Endothelial cell of umbilical vein (primary cell): ENCODE measurements around the gene PDCD2. TPM values are rescaled to one million over a fixed set of nuclear protein-coding genes. Genes with fewer than 3 reads are reported as not detected.

Experiments used
- BruUV-seq: library from RNA; stranded (reverse); fragments of 400-500 nt; replicated peaks from 2 replicates; lab custom pipeline; 2021; lab: Mats Ljungman, UMichigan
- CTCF ChIA-PET: fragments of 300-600, 350-600 bp; sonication (Branson Sonifier 250); formaldehyde crosslinking; loops from one replicate; lab custom pipeline; 2021; ENCODE audit warnings: antibody characterized with exemption, inconsistent platforms; lab: Charles Lee
- POLR2A ChIA-PET: fragments of 300-600, 350-600 bp; sonication (Branson Sonifier 250); formaldehyde crosslinking; loops from one replicate; lab custom pipeline; 2021; ENCODE audit warnings: antibody characterized with exemption, inconsistent platforms; lab: Charles Lee
- DNase-seq: peaks from one replicate; pipeline ENCODE4 v3.0.0-alpha.2; 2011; ENCODE audit warnings: low read depth, low spot score
- FAIRE-seq: peaks from 2 replicates; lab custom pipeline; 2011; peaks lifted over from hg19 to GRCh38; lab: Jason Lieb, UNC
- H2AFZ ChIP-seq: 2 replicates; pipeline ENCODE4 v1.6.0; 2012; ENCODE audit warnings: low read depth, low read length, control low read depth, inconsistent platforms
- H3K27ac ChIP-seq: 2 replicates; pipeline ENCODE4 v1.5.1; 2011; ENCODE audit warnings: low read depth, mild to moderate bottlenecking, control low read depth, low read length, moderate library complexity; ENCODE audit not compliant: insufficient read depth
- H3K27me3 ChIP-seq, 2 experiments: 2 replicates each; pipeline versions ENCODE4 v1.6.0 to v1.6.1; 2011; ENCODE audit warnings: low read length in 2 of 2, mixed read lengths in 1 of 2; ENCODE audit not compliant: control insufficient read depth in 2 of 2, insufficient read depth in 2 of 2
- H3K36me3 ChIP-seq, 2 experiments: 2 replicates in 1 of 2; 3 replicates in 1 of 2; pipeline ENCODE4 v1.5.1; 2011; ENCODE audit warnings: low read length in 2 of 2, mild to moderate bottlenecking in 1 of 2, moderate library complexity in 1 of 2; ENCODE audit not compliant: control insufficient read depth in 2 of 2, insufficient read depth in 2 of 2; ENCODE audit errors: extremely low read depth in 1 of 2
- H3K4me1 ChIP-seq: 3 replicates; pipeline ENCODE4 v1.5.1; 2011; ENCODE audit warnings: mild to moderate bottlenecking, low read length; ENCODE audit not compliant: control insufficient read depth, insufficient read depth; ENCODE audit errors: extremely low read depth
- H3K4me2 ChIP-seq: 2 replicates; pipeline ENCODE4 v1.6.1; 2011; ENCODE audit warnings: low read length, control low read depth, mixed read lengths; ENCODE audit not compliant: insufficient read depth
- H3K4me3 ChIP-seq, 3 experiments: fragments of 200-600 bp in 1 of 3; sonication (generic), shearing (Covaris generic) in 1 of 3; replicated peaks in 1 of 3; 2 replicates each; pipeline ENCODE4 v1.5.1; 2011 to 2016; ENCODE audit warnings: control low read depth in 3 of 3, low read length in 3 of 3, mild to moderate bottlenecking in 2 of 3, inconsistent platforms in 1 of 3, low read depth in 1 of 3, moderate library complexity in 1 of 3; ENCODE audit not compliant: insufficient read depth in 1 of 3
- H3K79me2 ChIP-seq: 2 replicates; pipeline ENCODE4 v1.6.0; 2012; ENCODE audit warnings: low read length, inconsistent platforms; ENCODE audit not compliant: control insufficient read depth, insufficient read depth
- H3K9ac ChIP-seq: replicated peaks from 2 replicates; pipeline ENCODE3; 2011; ENCODE audit warnings: low read length, control low read depth; ENCODE audit not compliant: insufficient read depth; ENCODE audit errors: extremely low read depth
- H3K9me1 ChIP-seq: replicated peaks from 3 replicates; pipeline ENCODE4 v1.6.0; 2011; ENCODE audit warnings: mild to moderate bottlenecking, low read length; ENCODE audit not compliant: control insufficient read depth, insufficient read depth; ENCODE audit errors: extremely low read depth
- H3K9me3 ChIP-seq: replicated peaks from 2 replicates; pipeline ENCODE4 v1.5.1; 2012; ENCODE audit warnings: low read length, inconsistent platforms; ENCODE audit not compliant: control insufficient read depth, insufficient read depth
- H4K20me1 ChIP-seq: replicated peaks from 2 replicates; pipeline ENCODE3; 2011; ENCODE audit warnings: mild to moderate bottlenecking, low read length; ENCODE audit not compliant: control insufficient read depth, insufficient read depth; ENCODE audit errors: extremely low read depth
- CTCF ChIP-seq, 2 donors: IDR thresholded peaks; 1 replicate in 1 of 2; 2 replicates in 1 of 2; pipeline ENCODE4 v1.5.1; 2011; ENCODE audit warnings: low read length in 2 of 2, mild to moderate bottlenecking in 2 of 2, moderate library complexity in 2 of 2, control low read depth in 1 of 2, inconsistent platforms in 1 of 2, low read depth in 1 of 2; ENCODE audit not compliant: insufficient read depth in 1 of 2; ENCODE audit errors: extremely low read depth in 1 of 2
- EZH2 ChIP-seq: IDR thresholded peaks from 2 replicates; pipeline ENCODE4 v1.6.1; 2012; ENCODE audit warnings: borderline replicate concordance, low read depth, mild to moderate bottlenecking, moderate library complexity, low read length, inconsistent platforms; ENCODE audit not compliant: severe bottlenecking
- FOS ChIP-seq: IDR thresholded peaks from 2 replicates; pipeline ENCODE4 v1.6.1; 2011; ENCODE audit warnings: mild to moderate bottlenecking, low read length, moderate library complexity, borderline replicate concordance; ENCODE audit not compliant: insufficient read depth
- GATA2 ChIP-seq: IDR thresholded peaks from 2 replicates; pipeline ENCODE4 v1.7.0; 2011; ENCODE audit warnings: low read depth, mild to moderate bottlenecking, moderate library complexity, mixed read lengths, low read length; ENCODE audit not compliant: insufficient read length, insufficient read depth
- JUN ChIP-seq: IDR thresholded peaks from 2 replicates; pipeline ENCODE4 v1.6.1; 2011; ENCODE audit warnings: borderline replicate concordance, low read depth; ENCODE audit not compliant: insufficient read length, insufficient read depth
- MAX ChIP-seq: IDR thresholded peaks from 2 replicates; pipeline ENCODE4 v1.6.1; 2011; ENCODE audit not compliant: insufficient read depth, insufficient read length
- MYC ChIP-seq: IDR thresholded peaks from one replicate; pipeline ENCODE4 v1.6.1; 2011; ENCODE audit warnings: mild to moderate bottlenecking, low read depth, low read length
- POLR2A ChIP-seq: IDR thresholded peaks from 2 replicates; pipeline ENCODE4 v1.6.1; 2012; ENCODE audit warnings: low read depth, mild to moderate bottlenecking, control low read depth, low read length
- POLR2AphosphoS5 ChIP-seq: IDR thresholded peaks from 2 replicates; pipeline ENCODE4 v1.6.1; 2012; ENCODE audit warnings: low read depth, mild to moderate bottlenecking, control low read depth, low read length, moderate library complexity; ENCODE audit not compliant: insufficient read depth
- dilution Hi-C: fragments of 300-500 bp; cut with MboI; formaldehyde crosslinking; loops from one replicate; pipeline ENCODE4 v1.15.0; 2019; ENCODE audit warnings: low sequenced_read_pairs; ENCODE audit not compliant: extremely low pct_ligation_motif_present
- intact Hi-C: fragments of 100-400 bp; cut with micrococcal nuclease; formaldehyde crosslinking; loops from one replicate; pipeline ENCODE4 v1.10.0; 2022
- polyA plus RNA-seq, 4 experiments: library from polyadenylated mRNA; depleted of rRNA in 3 of 4; stranded (reverse) in 3 of 4; unstranded in 1 of 4; fragments of >200 nt; gene quantifications; 2 replicates each; pipeline versions ENCODE4 v1.2.1 to v1.2.3, GENCODE V29; 2011 to 2012; ENCODE audit warnings: missing spikeins in 1 of 4
- total RNA-seq: library from RNA; stranded (reverse); gene quantifications from 2 replicates; pipeline ENCODE4 v1.2.3, GENCODE V29; 2021

The PDCD2 gene
- total and polyA plus RNA-seq, 2 donors (not counting 3 experiments of a cell fraction or from before 2014, with no cell fraction given), result 53.9 to 67.8 TPM

- no peaks in the 10 kb centered on the region for H3K27me3 ChIP-seq
- BruUV-seq, result no TSS peak
- no peak overlapping the region for H2AFZ ChIP-seq
- FAIRE-seq (no peak), DNase-seq (no peak)
- no peak overlapping the region for H3K27ac ChIP-seq
- no peaks in the 10 kb centered on the region for H3K4me1 ChIP-seq
- intact Hi-C loops (no loop called here), dilution Hi-C loops (no loop called here)
- no peak for TF ChIP-seq EZH2
- no peak for TF ChIP-seq MYC
- TF ChIP-seq FOS, result no peak
- no peak for TF ChIP-seq CTCF (IDR thresholded peaks at IDR 0.05; ENCODE audit: extremely low read depth in 1 of 2, insufficient read depth in 1 of 2, low read depth in 1 of 2, low read length in 2 of 2)
- TF ChIP-seq GATA2, result no peak
- no peak for TF ChIP-seq POLR2A
- TF ChIP-seq POLR2AphosphoS5, result no peak
- TF ChIP-seq MAX, result no peak
- no peak for TF ChIP-seq JUN
- no peaks in the 10 kb centered on the region for H3K9me1 ChIP-seq
- ChIA-PET POLR2A (no interaction called here), CTCF (interaction anchor here (1.0 kb wide), 1 partner anchor 11 kb away, joined by 4 read pairs; no protein-coding TSS in a partner anchor)
- H3K4me3 ChIP-seq, result no peak overlapping the region
- H3K9me3 ChIP-seq, result no peaks in the 10 kb centered on the region
- H3K4me2 ChIP-seq, result no peak overlapping the region
- no peaks in the 10 kb centered on the region for H3K79me2 ChIP-seq
- no peak overlapping the region for H3K9ac ChIP-seq
- no peaks in the 10 kb centered on the region for H4K20me1 ChIP-seq
- peaks cover 11 to 12% of the 10 kb centered on the region in 2 experiments for H3K36me3 ChIP-seq
Observed at GRCh38 chr6:170572704-170573466, 11.6 kb downstream of the PDCD2 start.
